Activated naive CD8-positive, alpha-beta T cell (primary cell): ENCODE results near the gene XYLT1.
A peak's percentile ranks its signal among the peaks of the same experiment; 100 is the strongest.

Experiments
- H3K27ac Mint-ChIP-seq: one replicate; pipeline ENCODE4 v1.8.0; 2021; ENCODE audit warnings: mixed read lengths
- H3K27me3 Mint-ChIP-seq: one replicate; pipeline ENCODE4 v1.8.0; 2021; ENCODE audit warnings: mixed read lengths
- H3K36me3 Mint-ChIP-seq: one replicate; pipeline ENCODE4 v1.8.0; 2021; ENCODE audit warnings: mixed read lengths
- H3K4me1 Mint-ChIP-seq: one replicate; pipeline ENCODE4 v1.8.0; 2021; ENCODE audit warnings: low read depth, mixed read lengths
- H3K4me3 Mint-ChIP-seq: one replicate; pipeline ENCODE4 v1.8.0; 2021; ENCODE audit warnings: mild to moderate bottlenecking, mixed read lengths
- H3K9me3 Mint-ChIP-seq: one replicate; pipeline ENCODE4 v1.8.0; 2021; ENCODE audit warnings: low read depth, mixed read lengths

Gene XYLT1

DNA sequence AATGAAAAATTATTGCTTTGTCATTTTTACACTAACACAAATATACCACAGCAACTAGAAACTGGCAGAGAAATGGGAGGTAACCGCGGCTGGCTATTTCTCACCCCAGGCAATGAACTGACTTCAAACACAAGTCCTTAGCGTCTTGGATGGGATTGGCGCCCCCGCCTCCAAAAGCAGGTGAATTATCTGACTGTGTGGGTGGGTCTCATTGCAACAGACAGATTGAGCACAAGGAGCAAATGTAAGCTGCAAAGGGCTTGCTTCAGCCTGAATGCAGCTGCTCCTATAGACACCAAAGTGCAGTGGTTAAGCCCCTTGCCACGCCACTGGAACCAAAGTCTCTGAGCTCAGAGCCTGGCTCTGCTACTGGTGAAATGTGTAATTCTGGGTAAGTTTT is 225.0 kb downstream of the XYLT1 start:
- H3K9me3 Mint-ChIP-seq, result no peaks in the 10 kb centered on the region
- no peak overlapping the region for H3K4me3 Mint-ChIP-seq
- peaks cover 10% of the 10 kb centered on the region for H3K36me3 Mint-ChIP-seq
- H3K27ac Mint-ChIP-seq, result no peak overlapping the region
- H3K4me1 Mint-ChIP-seq, result peaks cover 7% of the 10 kb centered on the region
- H3K27me3 Mint-ChIP-seq, result no peaks in the 10 kb centered on the region

- no peak overlapping the region for H3K4me3 Mint-ChIP-seq
- H3K27me3 Mint-ChIP-seq, result no peaks in the 10 kb centered on the region
- peaks cover 6% of the 10 kb centered on the region for H3K4me1 Mint-ChIP-seq
- no peak overlapping the region for H3K27ac Mint-ChIP-seq
- no peaks in the 10 kb centered on the region for H3K9me3 Mint-ChIP-seq
- H3K36me3 Mint-ChIP-seq, result peaks cover 9% of the 10 kb centered on the region
Measured at GRCh38 chr16:17244872-17245551, 225.7 kb downstream of the XYLT1 start.

- peaks cover 31% of the 10 kb centered on the region for H3K4me1 Mint-ChIP-seq
- H3K36me3 Mint-ChIP-seq, result peaks cover 3% of the 10 kb centered on the region
- H3K27ac Mint-ChIP-seq, result no peak overlapping the region
- peaks cover 4% of the 10 kb centered on the region for H3K9me3 Mint-ChIP-seq
- no peaks in the 10 kb centered on the region for H3K27me3 Mint-ChIP-seq
- no peak overlapping the region for H3K4me3 Mint-ChIP-seq
Measured at GRCh38 chr16:17241264-17241835, 229.4 kb downstream of the XYLT1 start.

DNA sequence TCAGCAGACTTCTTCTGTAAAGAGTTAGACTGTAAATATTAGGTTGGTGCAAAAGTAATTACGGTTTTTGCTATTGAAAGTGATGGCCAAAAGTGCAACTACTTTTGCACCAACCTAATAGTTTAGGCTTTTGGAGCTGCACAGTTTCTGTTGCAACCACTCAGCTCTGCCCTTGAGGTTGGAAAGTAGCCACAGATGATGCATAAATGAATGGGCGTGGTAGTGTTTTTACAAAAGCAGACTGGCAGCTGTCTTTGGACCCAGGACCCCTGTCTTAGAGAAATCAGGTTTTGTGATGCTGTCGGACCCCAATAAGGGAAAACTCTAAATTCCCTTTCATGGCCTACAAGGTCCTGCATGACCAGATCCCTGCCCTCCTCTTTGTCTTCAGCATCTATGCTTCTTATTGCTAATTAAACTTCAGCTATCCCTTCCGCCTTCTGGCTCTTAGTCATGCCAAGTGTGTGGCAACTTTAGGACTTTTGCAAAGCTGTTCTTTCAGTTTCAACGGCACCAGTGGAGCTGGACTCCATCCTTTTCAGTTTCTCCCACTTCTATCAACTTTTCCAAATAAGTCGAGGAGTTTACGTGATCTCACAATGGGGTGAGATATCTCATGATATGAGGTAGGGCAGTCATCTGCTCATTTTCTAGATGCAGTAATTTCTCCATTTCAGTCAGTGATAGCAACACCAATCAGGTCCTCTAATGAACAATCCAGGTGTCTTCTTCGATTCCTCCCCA is 232.3 kb downstream of the XYLT1 start:
- peaks cover 4% of the 10 kb centered on the region for H3K9me3 Mint-ChIP-seq
- no peak overlapping the region for H3K27ac Mint-ChIP-seq
- no peaks in the 10 kb centered on the region for H3K27me3 Mint-ChIP-seq
- no peak overlapping the region for H3K4me3 Mint-ChIP-seq
- peaks cover 30% of the 10 kb centered on the region for H3K4me1 Mint-ChIP-seq
- peaks cover 3% of the 10 kb centered on the region for H3K36me3 Mint-ChIP-seq

DNA sequence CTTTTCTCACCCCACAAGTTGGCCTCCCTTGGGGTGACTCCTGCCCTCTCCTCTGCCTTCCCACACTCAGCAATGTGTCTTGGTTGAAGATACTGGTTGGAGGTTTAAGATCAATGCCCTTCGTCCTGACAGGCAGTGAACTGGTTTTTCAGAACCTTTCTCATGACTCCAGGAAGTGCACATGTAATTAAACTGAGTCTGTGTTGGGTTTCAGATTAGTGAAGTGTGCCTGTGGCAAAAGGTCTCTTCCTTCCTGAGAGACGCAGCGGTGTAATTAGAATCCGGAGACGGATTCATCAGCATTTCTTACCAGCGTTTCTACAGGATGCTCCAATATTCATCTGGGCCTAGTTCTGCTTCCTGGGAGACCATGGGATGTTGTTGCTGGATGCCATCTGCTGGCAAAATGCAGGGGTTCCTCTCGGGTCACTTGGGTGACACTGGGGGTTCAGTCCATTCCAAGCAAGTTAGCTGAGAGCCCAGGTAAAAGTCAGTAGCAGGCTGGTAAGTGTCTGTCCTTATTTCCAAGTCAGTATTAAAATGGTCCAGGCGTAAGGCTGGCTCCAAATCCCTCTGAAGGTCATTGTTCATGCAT is 233.3 kb downstream of the XYLT1 start:
- no peak overlapping the region for H3K4me3 Mint-ChIP-seq
- H3K9me3 Mint-ChIP-seq, result peaks cover 4% of the 10 kb centered on the region
- H3K27ac Mint-ChIP-seq, result peak overlapping the region; percentile 72
- H3K36me3 Mint-ChIP-seq, result peaks cover 5% of the 10 kb centered on the region
- H3K27me3 Mint-ChIP-seq, result no peaks in the 10 kb centered on the region
- H3K4me1 Mint-ChIP-seq, result peaks cover 30% of the 10 kb centered on the region

DNA sequence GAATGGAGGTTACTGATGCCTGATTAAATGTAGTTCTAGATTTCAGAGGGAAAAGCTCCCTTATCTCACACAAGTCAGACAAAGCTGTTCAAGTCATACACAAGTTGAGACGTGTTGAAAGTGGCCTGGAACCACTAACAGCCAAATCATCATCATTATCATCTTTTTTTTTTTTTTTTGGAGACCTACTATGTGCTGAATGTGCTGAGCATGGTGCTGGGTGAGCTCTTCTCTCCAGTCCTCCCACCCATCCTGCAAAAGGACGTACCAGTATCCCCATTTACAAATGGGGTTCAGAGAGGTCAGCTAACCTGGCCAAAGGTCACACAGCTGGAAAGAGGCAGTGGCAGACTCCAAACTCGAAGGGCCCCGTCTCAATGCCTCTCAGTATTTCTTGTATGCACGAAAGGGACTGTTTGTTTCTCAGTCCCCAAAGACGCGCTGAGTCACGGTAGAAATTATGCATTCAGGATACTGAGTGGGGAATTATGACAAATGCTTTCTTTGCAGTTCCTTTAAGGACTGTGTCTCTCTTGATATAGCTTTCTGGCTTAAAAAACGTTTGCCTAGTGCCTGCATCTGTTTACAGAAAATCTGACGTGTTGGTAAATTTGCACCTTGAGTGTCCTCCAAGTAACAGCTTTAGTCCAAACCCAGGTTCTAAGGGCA is 235.5 kb downstream of the XYLT1 start:
- peaks cover 32% of the 10 kb centered on the region for H3K4me1 Mint-ChIP-seq
- H3K27ac Mint-ChIP-seq, result no peak overlapping the region
- peaks cover 4% of the 10 kb centered on the region for H3K9me3 Mint-ChIP-seq
- no peak overlapping the region for H3K4me3 Mint-ChIP-seq
- no peaks in the 10 kb centered on the region for H3K27me3 Mint-ChIP-seq
- H3K36me3 Mint-ChIP-seq, result peaks cover 7% of the 10 kb centered on the region

DNA sequence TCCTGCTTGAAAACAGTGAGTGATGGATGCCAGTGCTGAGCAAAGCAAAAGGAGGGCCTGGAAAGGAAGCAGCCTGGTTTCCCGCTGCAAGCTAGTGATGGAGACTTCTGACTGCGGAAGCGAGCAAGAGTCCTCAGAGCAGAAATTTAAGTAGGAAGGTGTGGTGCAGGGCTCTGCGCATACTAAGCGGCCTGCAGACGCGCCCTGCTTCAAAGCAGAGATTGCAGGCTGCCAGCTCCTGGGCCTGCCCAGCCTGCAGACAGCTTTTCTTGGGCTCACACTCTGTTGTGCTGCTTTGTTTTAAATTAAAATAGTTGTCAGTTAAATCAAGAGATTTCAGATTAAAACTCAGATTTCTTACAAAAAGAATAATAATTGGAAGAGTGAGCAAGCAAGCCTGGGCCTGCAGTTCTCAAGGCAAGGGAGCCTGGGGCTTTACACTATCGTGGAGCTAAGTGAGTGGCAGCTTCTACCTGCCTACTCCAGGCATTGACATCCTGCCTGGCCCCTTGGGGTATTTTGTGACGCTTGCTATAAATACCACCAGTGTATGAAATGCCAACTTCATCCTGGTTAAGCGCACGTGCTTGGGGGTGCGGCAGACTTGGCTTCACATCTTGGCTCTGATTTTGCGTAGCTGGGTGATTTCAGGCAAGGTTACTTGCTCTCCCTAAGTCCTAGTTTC is 237.3 kb downstream of the XYLT1 start:
- H3K27ac Mint-ChIP-seq, result no peak overlapping the region
- H3K27me3 Mint-ChIP-seq, result no peaks in the 10 kb centered on the region
- no peaks in the 10 kb centered on the region for H3K9me3 Mint-ChIP-seq
- H3K4me3 Mint-ChIP-seq, result no peak overlapping the region
- H3K4me1 Mint-ChIP-seq, result peaks cover 20% of the 10 kb centered on the region
- H3K36me3 Mint-ChIP-seq, result peaks cover 7% of the 10 kb centered on the region

GRCh38 chr16:17232487-17232886 is 238.3 kb downstream of the XYLT1 start:
- Mint-ChIP-seq H3K36me3 (peaks cover 7% of the 10 kb centered on the region), H3K27me3 (no peaks in the 10 kb centered on the region), H3K9me3 (no peaks in the 10 kb centered on the region), H3K27ac (no peak overlapping the region), H3K4me3 (no peak overlapping the region), H3K4me1 (peaks cover 14% of the 10 kb centered on the region)

GRCh38 chr16:17231972-17232371 is 238.8 kb downstream of the XYLT1 start:
- Mint-ChIP-seq H3K9me3 (no peaks in the 10 kb centered on the region), H3K27ac (no peak overlapping the region), H3K27me3 (no peaks in the 10 kb centered on the region), H3K4me1 (peaks cover 12% of the 10 kb centered on the region), H3K4me3 (no peak overlapping the region), H3K36me3 (peaks cover 7% of the 10 kb centered on the region)

DNA sequence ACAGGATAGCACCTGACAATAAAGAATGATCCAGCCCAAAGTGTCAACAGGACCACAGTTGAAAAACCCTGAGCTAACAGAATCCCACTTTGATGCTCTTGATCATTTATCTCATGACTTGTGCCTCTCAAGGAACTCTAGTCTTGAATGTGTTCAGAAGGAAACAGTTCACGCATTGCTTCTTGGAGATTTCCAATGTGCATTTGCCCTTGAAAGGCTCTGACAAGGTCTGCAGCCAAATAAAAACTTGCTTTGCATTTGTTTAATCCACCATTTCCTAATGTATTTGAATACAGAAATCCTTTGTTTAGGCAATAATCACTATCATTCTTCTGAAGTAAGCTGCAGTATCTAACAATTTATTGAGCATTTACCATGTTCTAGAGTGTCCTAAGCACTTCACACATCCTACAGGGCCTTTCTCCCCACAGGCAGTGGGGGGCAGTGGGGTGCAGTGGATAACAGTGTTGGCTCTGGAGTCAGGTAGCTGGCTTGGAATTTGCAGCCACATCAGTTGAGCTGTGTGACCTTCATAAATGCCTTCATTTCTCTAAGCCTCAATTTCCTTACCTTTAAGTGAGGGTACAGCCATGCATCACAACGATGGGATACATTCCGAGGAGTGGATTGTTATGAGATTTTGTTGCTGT is 239.7 kb downstream of the XYLT1 start:
- no peak overlapping the region for H3K27ac Mint-ChIP-seq
- no peak overlapping the region for H3K4me3 Mint-ChIP-seq
- no peaks in the 10 kb centered on the region for H3K27me3 Mint-ChIP-seq
- H3K4me1 Mint-ChIP-seq, result peaks cover 10% of the 10 kb centered on the region
- peaks cover 7% of the 10 kb centered on the region for H3K36me3 Mint-ChIP-seq
- no peaks in the 10 kb centered on the region for H3K9me3 Mint-ChIP-seq

DNA sequence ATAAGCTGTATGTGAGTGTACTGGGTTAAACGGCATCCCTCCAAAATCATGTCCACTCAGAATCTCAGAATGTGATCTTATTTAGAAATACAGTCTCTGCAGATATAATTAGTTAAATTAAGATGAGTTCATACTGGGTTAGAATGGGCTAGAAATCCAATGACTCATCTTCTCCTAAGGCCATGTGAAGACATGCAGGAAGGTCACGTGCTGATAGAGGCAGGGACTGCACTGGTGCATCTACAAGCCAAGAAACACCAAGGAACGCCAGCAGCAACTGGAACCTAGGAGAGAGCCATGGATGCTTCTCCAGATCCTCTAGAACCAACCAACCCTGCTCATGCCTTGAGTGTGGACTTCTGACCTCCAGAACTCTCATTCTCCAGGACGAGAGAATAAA is 241.0 kb downstream of the XYLT1 start:
- Mint-ChIP-seq H3K4me3 (no peak overlapping the region), H3K27ac (no peak overlapping the region), H3K9me3 (no peaks in the 10 kb centered on the region), H3K4me1 (peaks cover 13% of the 10 kb centered on the region), H3K36me3 (peaks cover 7% of the 10 kb centered on the region), H3K27me3 (no peaks in the 10 kb centered on the region)

- H3K4me1 Mint-ChIP-seq, result peaks cover 19% of the 10 kb centered on the region
- H3K36me3 Mint-ChIP-seq, result peaks cover 7% of the 10 kb centered on the region
- H3K9me3 Mint-ChIP-seq, result no peaks in the 10 kb centered on the region
- H3K27me3 Mint-ChIP-seq, result no peaks in the 10 kb centered on the region
- no peak overlapping the region for H3K27ac Mint-ChIP-seq
- H3K4me3 Mint-ChIP-seq, result no peak overlapping the region
Measured at GRCh38 chr16:17229131-17229530, 241.6 kb downstream of the XYLT1 start.

- H3K27ac Mint-ChIP-seq, result no peak overlapping the region
- no peak overlapping the region for H3K4me3 Mint-ChIP-seq
- no peaks in the 10 kb centered on the region for H3K27me3 Mint-ChIP-seq
- no peaks in the 10 kb centered on the region for H3K9me3 Mint-ChIP-seq
- peaks cover 21% of the 10 kb centered on the region for H3K4me1 Mint-ChIP-seq
- peaks cover 7% of the 10 kb centered on the region for H3K36me3 Mint-ChIP-seq
Measured at GRCh38 chr16:17228708-17229055, 242.1 kb downstream of the XYLT1 start.

DNA sequence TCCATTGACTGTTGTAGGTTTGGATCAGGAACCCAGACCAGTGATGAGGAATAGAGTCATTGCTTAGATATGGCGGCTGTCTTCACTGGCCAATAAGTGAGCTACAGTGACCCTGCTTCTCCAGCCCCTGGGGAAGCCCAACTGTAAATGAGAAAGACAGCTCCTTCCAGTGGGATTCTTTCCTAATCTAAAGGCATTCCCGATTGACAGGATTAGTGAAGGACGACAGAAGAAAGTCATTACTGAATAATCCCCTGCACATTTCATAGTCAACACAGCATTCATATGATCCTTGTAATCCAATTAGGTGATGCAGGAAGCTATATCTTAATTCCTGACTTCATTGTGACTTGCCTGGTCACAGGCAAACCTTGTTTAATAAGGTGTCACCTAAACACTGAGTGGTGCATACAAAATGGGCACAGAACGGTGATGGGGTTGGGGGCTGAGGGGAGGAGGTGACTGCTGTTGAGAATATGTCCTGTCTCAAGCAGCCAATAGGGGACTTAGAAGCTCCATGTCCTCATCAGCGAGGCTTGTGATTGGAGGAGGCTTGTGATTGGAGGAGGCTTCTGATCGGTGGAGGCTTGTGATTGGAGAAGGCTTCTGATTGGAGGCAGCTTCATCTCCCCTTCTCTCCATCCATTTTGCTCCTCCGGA is 242.6 kb downstream of the XYLT1 start:
- peaks cover 9% of the 10 kb centered on the region for H3K36me3 Mint-ChIP-seq
- H3K27me3 Mint-ChIP-seq, result no peaks in the 10 kb centered on the region
- no peak overlapping the region for H3K4me3 Mint-ChIP-seq
- no peaks in the 10 kb centered on the region for H3K9me3 Mint-ChIP-seq
- H3K4me1 Mint-ChIP-seq, result peaks cover 24% of the 10 kb centered on the region
- no peak overlapping the region for H3K27ac Mint-ChIP-seq
